Tibial nerve (tissue), 4 donors: ENCODE results near the gene CAMK2N2.

Experiments used
- CTCF ChIP-seq, 5 experiments: fragments of 200-600 bp in 3 of 5; fragments of 450-650 bp in 2 of 5; sonication (generic) in 3 of 5; IDR thresholded peaks; one replicate each; pipeline ENCODE4 v1.5.1; 2016 to 2019; ENCODE audit warnings: antibody characterized with exemption in 5 of 5, mild to moderate bottlenecking in 3 of 5, moderate library complexity in 2 of 5
- EP300 ChIP-seq, 2 donors: sonication (generic); formaldehyde crosslinking; IDR thresholded peaks; one replicate each; pipeline ENCODE4 v1.6.1; 2017; ENCODE audit warnings: antibody characterized with exemption in 2 of 2, mild to moderate bottlenecking in 1 of 2
- POLR2A ChIP-seq, 2 donors: fragments of 450-650 bp; IDR thresholded peaks; one replicate each; pipeline ENCODE4 v1.6.1; 2017; ENCODE audit warnings: antibody characterized with exemption in 2 of 2, mild to moderate bottlenecking in 2 of 2, moderate library complexity in 2 of 2

GRCh38 chr3:184300378-184300720, 39.0 kb upstream of the CAMK2N2 start:
- TF ChIP-seq CTCF (IDR thresholded peaks at IDR 0.05): no peak
- no peak for TF ChIP-seq POLR2A (IDR thresholded peaks at IDR 0.05)
- no peak for TF ChIP-seq EP300 (IDR thresholded peaks at IDR 0.05)
